ENCODE measurements around the gene AKAP13.
A peak's percentile ranks its signal among the peaks of the same experiment; 100 is the strongest.
"Not testable (repeated sequence)": the region's sequence is repeated elsewhere in the genome, so short reads cannot be mapped to it uniquely, and the experiment has no call there.

Gene AKAP13

GRCh38 chr15:85652457-85652856 lies 272.1 kb downstream of the AKAP13 start:
- no peak for DNase-seq

GRCh38 chr15:85657132-85657531 lies 276.7 kb downstream of the AKAP13 start:
- DNase-seq: no peak

- DNase-seq: no peak
Observed at GRCh38 chr15:85658816-85659215, 278.4 kb downstream of the AKAP13 start.

- no peak for DNase-seq
Observed at GRCh38 chr15:85661859-85662258, 281.5 kb downstream of the AKAP13 start.

GRCh38 chr15:85665677-85666076 lies 285.3 kb downstream of the AKAP13 start:
- not testable (repeated sequence) for DNase-seq

GRCh38 chr15:85667491-85668424 lies 287.4 kb downstream of the AKAP13 start:
- peak in 1 of 56 donors; percentile 10 for DNase-seq

GRCh38 chr15:85671156-85671555 lies 290.8 kb downstream of the AKAP13 start:
- DNase-seq: no peak

GRCh38 chr15:85672332-85673084 lies 292.1 kb downstream of the AKAP13 start:
- DNase-seq: no peak

GRCh38 chr15:85673326-85673725 lies 292.9 kb downstream of the AKAP13 start:
- no peak for DNase-seq

GRCh38 chr15:85676342-85677098 lies 296.1 kb downstream of the AKAP13 start:
- peak in 16 of 56 donors; percentile 2 to 53 (median 21) for DNase-seq

GRCh38 chr15:85679231-85679630 lies 298.8 kb downstream of the AKAP13 start:
- DNase-seq: no peak

- DNase-seq: no peak
Observed at GRCh38 chr15:85681386-85681785, 301.0 kb downstream of the AKAP13 start.

GRCh38 chr15:85684174-85684710 lies 303.8 kb downstream of the AKAP13 start:
- no peak for DNase-seq

- DNase-seq: no peak
Observed at GRCh38 chr15:85685356-85685755, 305.0 kb downstream of the AKAP13 start.

GRCh38 chr15:85687329-85687728 lies 306.9 kb downstream of the AKAP13 start:
- DNase-seq: no peak

- DNase-seq: no peak
Observed at GRCh38 chr15:85688711-85689110, 308.3 kb downstream of the AKAP13 start.

GRCh38 chr15:85689729-85690128 lies 309.3 kb downstream of the AKAP13 start:
- peak in 42 of 56 donors; percentile 3 to 76 (median 36) for DNase-seq

- DNase-seq: no peak
Observed at GRCh38 chr15:85690561-85691231, 310.3 kb downstream of the AKAP13 start.

GRCh38 chr15:85691350-85692240 lies 311.2 kb downstream of the AKAP13 start:
- no peak for DNase-seq

GRCh38 chr15:85692321-85692720 lies 311.9 kb downstream of the AKAP13 start:
- no peak for DNase-seq

Measured in nucleus accumbens (tissue), 56 donors.